Measurements from ENCODE around the gene FGF19.

DNA sequence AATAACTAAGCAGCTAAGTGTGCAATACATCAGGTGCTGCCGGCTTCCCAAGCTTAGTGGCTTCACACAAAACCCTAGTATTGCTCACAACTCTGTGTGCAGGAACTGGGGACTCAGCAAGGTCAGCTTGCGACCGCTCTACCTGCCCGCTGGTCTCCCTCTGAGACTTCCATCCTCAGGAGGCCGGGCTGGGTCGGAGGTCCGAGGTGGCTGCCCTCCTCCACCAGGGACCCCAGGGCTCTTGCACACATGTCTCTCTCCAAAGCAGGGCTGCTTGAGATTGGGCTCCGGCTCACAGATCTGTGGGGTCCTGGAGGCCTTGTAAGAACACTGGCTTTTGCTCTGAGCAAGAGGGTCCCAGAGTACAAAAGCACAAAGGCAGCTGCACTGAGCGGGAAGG is 25.4 kb upstream of the FGF19 start:
- no peak for TF ChIP-seq CTCF (IDR thresholded peaks at IDR 0.05)
- no peak for TF ChIP-seq POLR2A (IDR thresholded peaks at IDR 0.05)

Measured in body of pancreas (tissue), 4 donors.